ENCODE data around the gene IGFBPL1.

Gene IGFBPL1

DNA sequence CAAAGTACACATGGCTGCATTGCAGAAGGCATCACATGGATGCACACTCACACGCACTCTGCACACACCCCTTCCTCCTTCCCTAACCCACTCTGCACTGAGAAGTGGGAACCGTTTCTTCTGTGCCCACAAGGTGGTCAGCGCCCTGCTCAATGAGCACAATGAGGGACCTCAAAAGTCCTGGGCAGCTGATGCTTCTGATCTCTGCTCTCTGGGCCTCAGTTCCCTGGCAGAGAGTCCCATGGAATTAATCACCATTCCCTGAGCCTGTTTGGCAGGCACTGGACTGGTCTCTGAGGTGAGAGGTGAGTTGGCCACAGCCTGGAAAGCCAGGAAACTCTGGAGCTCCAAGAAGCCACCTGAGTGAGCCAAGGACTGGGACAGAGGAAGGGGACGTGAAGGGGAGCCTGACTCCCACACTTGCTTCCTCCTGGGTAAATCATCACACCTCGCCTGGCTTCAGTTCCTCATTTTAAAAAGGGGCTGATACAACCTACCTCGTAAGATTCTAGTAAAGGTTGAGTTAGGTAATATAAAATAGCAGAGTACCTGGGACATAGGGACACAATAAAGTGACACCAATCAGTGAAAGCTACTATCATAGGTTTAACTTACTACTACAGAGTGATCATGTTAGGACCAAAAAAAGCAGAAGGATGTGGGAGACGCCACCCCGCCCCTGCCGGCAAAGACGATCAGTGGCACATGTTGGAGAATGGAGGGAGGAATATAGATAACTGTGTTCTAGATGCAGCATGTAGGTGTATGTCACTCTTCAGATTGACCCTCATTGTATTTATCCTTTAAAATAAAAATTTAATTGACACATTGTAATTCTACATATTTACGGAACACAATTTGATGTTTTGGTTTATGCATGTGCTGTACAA is 21.1 kb upstream of the IGFBPL1 start:
- ChIA-PET POLR2A (no interaction called here), CTCF (no interaction called here)
- no peak overlapping the region for H3K4me3 ChIP-seq (ENCODE audit: control insufficient read depth in 1 of 7, extremely low read depth in 1 of 7, insufficient read depth in 4 of 7, low read depth in 2 of 7, low read length in 6 of 7)
- peaks cover 0 to 4% (median 0%) of the 10 kb centered on the region in 5 experiments for H3K9me3 ChIP-seq (ENCODE audit: control extremely low read depth in 1 of 5, control insufficient read depth in 4 of 5, insufficient read depth in 2 of 5, low read depth in 1 of 5, low read length in 4 of 5)
- WGBS (ENCODE audit: insufficient coverage), result 27% methylated on average over 5 of the region's 11 CpGs
- H3K27ac ChIP-seq (ENCODE audit: insufficient read depth in 1 of 2, low read depth in 1 of 2, low read length in 2 of 2, poor library complexity in 1 of 2, severe bottlenecking in 2 of 2), result no peak overlapping the region
- peaks cover 0 to 17% (median 13%) of the 10 kb centered on the region in 4 experiments for H3K4me1 ChIP-seq (ENCODE audit: control extremely low read depth in 1 of 4, control insufficient read depth in 4 of 4, insufficient read depth in 4 of 4, low read length in 3 of 4)
- peak in 2 of 3 donors; percentile 49 to 62 for DNase-seq
- no peaks in the 10 kb centered on the region for H3K27me3 ChIP-seq (replicated peaks in 2 of 5; ENCODE audit: control insufficient read depth in 4 of 5, insufficient read depth in 5 of 5, low read length in 4 of 5)
- H3K36me3 ChIP-seq (ENCODE audit: control insufficient read depth in 4 of 4, insufficient read depth in 4 of 4, low read length in 3 of 4), result no peaks in the 10 kb centered on the region

GRCh38 chr9:38443597-38443996 is 19.3 kb upstream of the IGFBPL1 start:
- peaks cover 0 to 23% (median 17%) of the 10 kb centered on the region in 4 experiments for H3K4me1 ChIP-seq (ENCODE audit: control extremely low read depth in 1 of 4, control insufficient read depth in 4 of 4, insufficient read depth in 4 of 4, low read length in 3 of 4)
- H3K27me3 ChIP-seq (replicated peaks in 2 of 5; ENCODE audit: control insufficient read depth in 4 of 5, insufficient read depth in 5 of 5, low read length in 4 of 5), result no peaks in the 10 kb centered on the region
- H3K4me3 ChIP-seq (ENCODE audit: control insufficient read depth in 1 of 7, extremely low read depth in 1 of 7, insufficient read depth in 4 of 7, low read depth in 2 of 7, low read length in 6 of 7), result no peak overlapping the region
- H3K36me3 ChIP-seq (ENCODE audit: control insufficient read depth in 4 of 4, insufficient read depth in 4 of 4, low read length in 3 of 4), result no peaks in the 10 kb centered on the region
- no peak overlapping the region for H3K27ac ChIP-seq (ENCODE audit: insufficient read depth in 1 of 2, low read depth in 1 of 2, low read length in 2 of 2, poor library complexity in 1 of 2, severe bottlenecking in 2 of 2)
- no peak for DNase-seq
- H3K9me3 ChIP-seq (ENCODE audit: control extremely low read depth in 1 of 5, control insufficient read depth in 4 of 5, insufficient read depth in 2 of 5, low read depth in 1 of 5, low read length in 4 of 5), result no peaks in the 10 kb centered on the region
- POLR2A ChIA-PET, result no interaction called here
- CTCF ChIA-PET, result interaction anchor here (1.0 kb wide), 1 partner anchor 11 kb away, joined by 3 read pairs; no protein-coding TSS in a partner anchor
- WGBS (ENCODE audit: insufficient coverage), result no CpG with 5 or more reads among the region's 2 CpGs

DNA sequence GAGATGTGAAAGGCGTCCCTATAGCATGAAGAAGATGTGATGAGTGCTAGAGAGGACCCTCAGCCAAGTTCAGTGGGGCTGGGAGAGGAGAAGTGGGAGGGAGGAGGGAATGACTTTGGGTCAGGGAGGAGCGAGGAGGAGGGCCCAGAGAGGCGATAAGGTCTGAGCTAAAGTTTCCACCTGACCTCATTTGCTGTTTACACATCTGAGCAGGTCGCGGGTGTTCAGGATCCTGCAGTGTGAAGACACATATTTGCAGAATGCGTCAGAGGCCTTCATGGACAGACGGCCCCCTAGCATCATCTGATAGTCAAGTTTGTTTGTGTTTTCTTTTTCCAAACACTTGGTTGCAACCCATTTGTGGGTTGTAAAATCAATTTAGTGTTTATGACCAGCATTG is 18.9 kb upstream of the IGFBPL1 start:
- 95% methylated on average over 6 of the region's 7 CpGs for WGBS (ENCODE audit: insufficient coverage)
- Histone ChIP-seq H3K4me3 (ENCODE audit: control insufficient read depth in 1 of 7, extremely low read depth in 1 of 7, insufficient read depth in 4 of 7, low read depth in 2 of 7, low read length in 6 of 7) (no peak overlapping the region), H3K4me1 (ENCODE audit: control extremely low read depth in 1 of 4, control insufficient read depth in 4 of 4, insufficient read depth in 4 of 4, low read length in 3 of 4) (peaks cover 0 to 23% (median 17%) of the 10 kb centered on the region in 4 experiments), H3K27me3 (replicated peaks in 2 of 5; ENCODE audit: control insufficient read depth in 4 of 5, insufficient read depth in 5 of 5, low read length in 4 of 5) (no peaks in the 10 kb centered on the region), H3K9me3 (ENCODE audit: control extremely low read depth in 1 of 5, control insufficient read depth in 4 of 5, insufficient read depth in 2 of 5, low read depth in 1 of 5, low read length in 4 of 5) (no peaks in the 10 kb centered on the region), H3K27ac (ENCODE audit: insufficient read depth in 1 of 2, low read depth in 1 of 2, low read length in 2 of 2, poor library complexity in 1 of 2, severe bottlenecking in 2 of 2) (no peak overlapping the region), H3K36me3 (ENCODE audit: control insufficient read depth in 4 of 4, insufficient read depth in 4 of 4, low read length in 3 of 4) (no peaks in the 10 kb centered on the region)
- DNase-seq, result no peak
- POLR2A ChIA-PET, result no interaction called here
- CTCF ChIA-PET, result interaction anchor here (3.5 kb wide), 1 partner anchor 11 kb away, joined by 16 read pairs; no protein-coding TSS in a partner anchor

GRCh38 chr9:38442473-38443096 is 18.3 kb upstream of the IGFBPL1 start:
- H3K27me3 ChIP-seq (replicated peaks in 2 of 5; ENCODE audit: control insufficient read depth in 4 of 5, insufficient read depth in 5 of 5, low read length in 4 of 5), result no peaks in the 10 kb centered on the region

GRCh38 chr9:38441347-38442085 is 17.3 kb upstream of the IGFBPL1 start:
- Histone ChIP-seq H3K4me1 (ENCODE audit: control extremely low read depth in 1 of 4, control insufficient read depth in 4 of 4, insufficient read depth in 4 of 4, low read length in 3 of 4) (peaks cover 0 to 32% (median 27%) of the 10 kb centered on the region in 4 experiments), H3K36me3 (ENCODE audit: control insufficient read depth in 4 of 4, insufficient read depth in 4 of 4, low read length in 3 of 4) (no peaks in the 10 kb centered on the region), H3K27ac (ENCODE audit: insufficient read depth in 1 of 2, low read depth in 1 of 2, low read length in 2 of 2, poor library complexity in 1 of 2, severe bottlenecking in 2 of 2) (no peak overlapping the region), H3K4me3 (ENCODE audit: control insufficient read depth in 1 of 7, extremely low read depth in 1 of 7, insufficient read depth in 4 of 7, low read depth in 2 of 7, low read length in 6 of 7) (no peak overlapping the region), H3K27me3 (replicated peaks in 2 of 5; ENCODE audit: control insufficient read depth in 4 of 5, insufficient read depth in 5 of 5, low read length in 4 of 5) (no peaks in the 10 kb centered on the region), H3K9me3 (ENCODE audit: control extremely low read depth in 1 of 5, control insufficient read depth in 4 of 5, insufficient read depth in 2 of 5, low read depth in 1 of 5, low read length in 4 of 5) (no peaks in the 10 kb centered on the region)
- ChIA-PET POLR2A (interaction anchor here (0.6 kb wide), 1 partner anchor 36 kb away, joined by 3 read pairs; no protein-coding TSS in a partner anchor), CTCF (interaction anchor here (2.0 to 3.5 kb wide), 2 partner anchors 9 to 23 kb away, joined by 5 to 16 read pairs; no protein-coding TSS in a partner anchor)
- 93% methylated on average over 7 of the region's 8 CpGs for WGBS (ENCODE audit: insufficient coverage)
- DNase-seq, result no peak

More at GRCh38 chr9:38442473-38443096, 18.3 kb upstream of the IGFBPL1 start:
- CTCF ChIA-PET, result interaction anchor here (3.5 kb wide), 1 partner anchor 10 kb away, joined by 16 read pairs; no protein-coding TSS in a partner anchor
- peaks cover 0 to 25% (median 22%) of the 10 kb centered on the region in 4 experiments for H3K4me1 ChIP-seq (ENCODE audit: control extremely low read depth in 1 of 4, control insufficient read depth in 4 of 4, insufficient read depth in 4 of 4, low read length in 3 of 4)
- H3K9me3 ChIP-seq (ENCODE audit: control extremely low read depth in 1 of 5, control insufficient read depth in 4 of 5, insufficient read depth in 2 of 5, low read depth in 1 of 5, low read length in 4 of 5), result no peaks in the 10 kb centered on the region
- DNase-seq, result no peak
- no peaks in the 10 kb centered on the region for H3K36me3 ChIP-seq (ENCODE audit: control insufficient read depth in 4 of 4, insufficient read depth in 4 of 4, low read length in 3 of 4)
- H3K27ac ChIP-seq (ENCODE audit: insufficient read depth in 1 of 2, low read depth in 1 of 2, low read length in 2 of 2, poor library complexity in 1 of 2, severe bottlenecking in 2 of 2), result no peak overlapping the region
- no peak overlapping the region for H3K4me3 ChIP-seq (ENCODE audit: control insufficient read depth in 1 of 7, extremely low read depth in 1 of 7, insufficient read depth in 4 of 7, low read depth in 2 of 7, low read length in 6 of 7)
- 90% methylated on average over 8 of the region's 8 CpGs for WGBS (ENCODE audit: insufficient coverage)
- POLR2A ChIA-PET, result no interaction called here

- 8% methylated on average over 2 of the region's 3 CpGs for WGBS (ENCODE audit: insufficient coverage)
- POLR2A ChIA-PET, result no interaction called here
- H3K4me1 ChIP-seq (ENCODE audit: control extremely low read depth in 1 of 4, control insufficient read depth in 4 of 4, insufficient read depth in 4 of 4, low read length in 3 of 4), result peaks cover 0 to 30% (median 26%) of the 10 kb centered on the region in 4 experiments
These were observed 16.3 kb upstream of the IGFBPL1 start for GRCh38 chr9:38440516-38440915.

More at GRCh38 chr9:38440516-38440915, 16.3 kb upstream of the IGFBPL1 start:
- no peak overlapping the region for H3K27ac ChIP-seq (ENCODE audit: insufficient read depth in 1 of 2, low read depth in 1 of 2, low read length in 2 of 2, poor library complexity in 1 of 2, severe bottlenecking in 2 of 2)
- H3K9me3 ChIP-seq (ENCODE audit: control extremely low read depth in 1 of 5, control insufficient read depth in 4 of 5, insufficient read depth in 2 of 5, low read depth in 1 of 5, low read length in 4 of 5), result no peaks in the 10 kb centered on the region
- CTCF ChIA-PET, result interaction anchor here (2.0 to 3.5 kb wide), 2 partner anchors 8 to 22 kb away, joined by 5 to 16 read pairs; no protein-coding TSS in a partner anchor
- H3K27me3 ChIP-seq (replicated peaks in 2 of 5; ENCODE audit: control insufficient read depth in 4 of 5, insufficient read depth in 5 of 5, low read length in 4 of 5), result no peaks in the 10 kb centered on the region
- H3K36me3 ChIP-seq (ENCODE audit: control insufficient read depth in 4 of 4, insufficient read depth in 4 of 4, low read length in 3 of 4), result no peaks in the 10 kb centered on the region
- peak in 2 of 3 donors; percentile 77 to 83 for DNase-seq
- H3K4me3 ChIP-seq (ENCODE audit: control insufficient read depth in 1 of 7, extremely low read depth in 1 of 7, insufficient read depth in 4 of 7, low read depth in 2 of 7, low read length in 6 of 7), result no peak overlapping the region

Data from common myeloid progenitor, CD34-positive (primary cell).